Neural cell (in vitro differentiated cells): Measurements from ENCODE around the gene TCF4. TPM values are rescaled to one million over a fixed set of nuclear protein-coding genes. Genes with fewer than 3 reads are reported as not detected.

Experiments
- H2AFZ ChIP-seq: fragments of 200-600, 300-800 bp; sonication (generic), shearing (Covaris generic); 2 replicates; pipeline ENCODE4 v1.6.0; 2014; ENCODE audit warnings: low read depth, mild to moderate bottlenecking, antibody characterized with exemption, low read length, moderate library complexity
- H3F3A ChIP-seq: fragments of 200-600 bp; shearing (Covaris generic); 2 replicates; pipeline ENCODE4 v1.6.1; 2016; ENCODE audit warnings: mild to moderate bottlenecking, moderate library complexity, mixed read lengths, antibody characterized with exemption, low read length; ENCODE audit not compliant: insufficient read depth, poor library complexity, severe bottlenecking
- H3K27ac ChIP-seq: fragments of 200-600, 300-800 bp; sonication (generic), shearing (Covaris generic); 2 replicates; pipeline ENCODE4 v1.5.1; 2014; ENCODE audit warnings: mild to moderate bottlenecking, low read length, moderate library complexity
- H3K27me3 ChIP-seq: fragments of 300-800, 200-600 bp; sonication (generic), shearing (Covaris generic); 2 replicates; pipeline ENCODE4 v1.6.0; 2014; ENCODE audit warnings: mild to moderate bottlenecking, low read depth, low read length, moderate library complexity; ENCODE audit not compliant: insufficient read depth
- H3K36me3 ChIP-seq: fragments of 300-800, 200-600 bp; sonication (generic), shearing (Covaris generic); 2 replicates; pipeline ENCODE4 v1.5.1; 2014; ENCODE audit warnings: mild to moderate bottlenecking, antibody characterized with exemption, low read length, moderate library complexity; ENCODE audit not compliant: insufficient read depth
- H3K4me2 ChIP-seq: fragments of 300-800, 200-600 bp; sonication (generic), shearing (Covaris generic); 2 replicates; pipeline ENCODE4 v1.6.0; 2014; ENCODE audit warnings: mild to moderate bottlenecking, low read length
- H3K4me3 ChIP-seq: fragments of 300-800, 200-600 bp; sonication (generic), shearing (Covaris generic); 2 replicates; pipeline ENCODE4 v1.5.1; 2014; ENCODE audit warnings: mild to moderate bottlenecking, low read length, moderate library complexity
- H3K79me2 ChIP-seq: fragments of 200-600 bp; shearing (Covaris generic); replicated peaks from 2 replicates; pipeline ENCODE4 v1.6.0; 2014; ENCODE audit warnings: mild to moderate bottlenecking, low read length, moderate library complexity; ENCODE audit not compliant: insufficient read depth
- H3K9ac ChIP-seq: fragments of 300-800, 200-600 bp; sonication (generic), shearing (Covaris generic); 2 replicates; pipeline ENCODE4 v1.6.1; 2016; ENCODE audit warnings: mild to moderate bottlenecking, low read length, mixed read lengths
- H3K9me2 ChIP-seq: fragments of 200-600 bp; shearing (Covaris generic); 2 replicates; pipeline ENCODE4 v1.6.1; 2016; ENCODE audit warnings: mild to moderate bottlenecking, low read length, mixed read lengths; ENCODE audit not compliant: insufficient read depth
- H3K9me3 ChIP-seq: fragments of 200-600, 300-800 bp; sonication (generic), shearing (Covaris generic); 2 replicates; pipeline ENCODE4 v1.6.1; 2016; ENCODE audit warnings: mild to moderate bottlenecking, mixed run types, low read length, moderate library complexity, mixed read lengths
- H4K20me1 ChIP-seq: fragments of 200-600 bp; shearing (Covaris generic); 2 replicates; pipeline ENCODE4 v1.6.1; 2016; ENCODE audit warnings: mild to moderate bottlenecking, mixed run types; ENCODE audit not compliant: insufficient read depth
- EP300 ChIP-seq: fragments of 450-650 bp; conservative IDR thresholded peaks from 2 replicates; pipeline ENCODE4 v1.6.1; 2014; ENCODE audit warnings: antibody characterized with exemption, mild to moderate bottlenecking, moderate library complexity; ENCODE audit not compliant: poor library complexity, severe bottlenecking
- EZH2 ChIP-seq: fragments of 200-600, 300-800 bp; shearing (Covaris generic), sonication (generic); IDR thresholded peaks from 2 replicates; pipeline ENCODE4 v1.6.1; 2014; ENCODE audit warnings: antibody characterized with exemption, low read length, borderline replicate concordance, mild to moderate bottlenecking; ENCODE audit not compliant: insufficient read depth, poor library complexity, severe bottlenecking
- MXI1 ChIP-seq: fragments of 450-650 bp; conservative IDR thresholded peaks from 2 replicates; pipeline ENCODE4 v1.6.1; 2014; ENCODE audit warnings: antibody characterized with exemption, mild to moderate bottlenecking; ENCODE audit not compliant: poor library complexity, severe bottlenecking
- POLR2AphosphoS5 ChIP-seq: IDR thresholded peaks from 2 replicates; pipeline ENCODE4 v1.6.1; 2012
- RAD21 ChIP-seq: fragments of 450-650 bp; conservative IDR thresholded peaks from 2 replicates; pipeline ENCODE4 v1.6.1; 2014; ENCODE audit warnings: antibody characterized with exemption, mild to moderate bottlenecking, moderate library complexity
- SMC3 ChIP-seq: fragments of 450-650 bp; conservative IDR thresholded peaks from 2 replicates; pipeline ENCODE4 v1.6.1; 2014; ENCODE audit warnings: antibody characterized with exemption, mild to moderate bottlenecking, moderate library complexity; ENCODE audit not compliant: poor library complexity
- TAF1 ChIP-seq: IDR thresholded peaks from 2 replicates; pipeline ENCODE4 v1.6.1; 2012; ENCODE audit warnings: low read depth
- polyA plus RNA-seq: library from polyadenylated mRNA; depleted of rRNA; stranded (reverse); fragments of >200 nt; gene quantifications from 2 replicates; pipeline ENCODE4 v1.2.3, GENCODE V29; 2014
- TF ChIP-seq, protein P1 (sequence below): fragments of 450-650 bp; IDR thresholded peaks from 2 replicates; pipeline ENCODE4 v1.5.1; 2014; ENCODE audit warnings: antibody characterized with exemption, mild to moderate bottlenecking, moderate library complexity; ENCODE audit not compliant: poor library complexity, severe bottlenecking
- TF ChIP-seq, protein P2 (sequence below): IDR thresholded peaks from 2 replicates; pipeline ENCODE4 v1.6.1; 2012; ENCODE audit warnings: borderline replicate concordance

The TCF4 gene
- polyA plus RNA-seq, 1 donor from 2014 or later, result 7.0 TPM

DNA sequence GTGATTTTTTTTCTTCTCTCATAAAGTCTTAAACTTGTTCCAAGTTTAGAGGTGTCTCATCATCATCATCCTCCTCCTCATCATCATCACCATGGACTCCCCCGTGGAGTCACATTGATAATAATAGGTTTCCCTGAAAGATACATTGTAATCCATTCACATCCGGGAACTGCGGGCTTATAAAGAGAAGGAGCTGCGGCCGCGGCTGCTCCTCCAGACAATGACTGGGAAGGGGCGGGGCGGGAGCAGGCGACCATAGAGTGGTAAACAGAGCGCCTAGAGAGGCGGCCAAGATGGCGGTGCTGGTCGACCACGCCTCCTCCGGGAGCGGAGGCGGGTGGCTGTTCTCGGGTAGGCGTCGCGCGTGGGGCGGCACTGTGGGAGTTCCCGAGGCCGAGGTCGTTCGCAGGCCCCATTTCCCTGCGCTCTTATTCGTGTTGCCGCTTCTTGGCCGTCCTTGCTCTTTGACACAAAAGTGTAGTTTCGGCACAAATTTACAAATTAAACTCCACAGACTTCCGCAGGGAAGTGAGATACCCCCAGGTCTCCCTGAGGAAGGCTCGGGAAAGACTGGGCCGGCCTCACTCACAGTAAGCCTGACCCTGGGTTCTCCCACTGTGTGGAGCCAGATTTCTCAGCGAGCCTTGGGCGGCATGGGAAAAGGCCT, 1.8 kb upstream of the TCF4 start:
- H3K9ac ChIP-seq, result peak overlapping the region; percentile 64
- peak; percentile 65 for TF ChIP-seq SMC3
- TF ChIP-seq EP300, result peak; percentile 55
- peak; percentile 75 for TF ChIP-seq TAF1
- no peak for TF ChIP-seq EZH2
- TF ChIP-seq RAD21, result no peak
- TF ChIP-seq MXI1, result peak; percentile 55
- TF ChIP-seq POLR2AphosphoS5, result peak; percentile 70
- TF ChIP-seq, protein P1, sequence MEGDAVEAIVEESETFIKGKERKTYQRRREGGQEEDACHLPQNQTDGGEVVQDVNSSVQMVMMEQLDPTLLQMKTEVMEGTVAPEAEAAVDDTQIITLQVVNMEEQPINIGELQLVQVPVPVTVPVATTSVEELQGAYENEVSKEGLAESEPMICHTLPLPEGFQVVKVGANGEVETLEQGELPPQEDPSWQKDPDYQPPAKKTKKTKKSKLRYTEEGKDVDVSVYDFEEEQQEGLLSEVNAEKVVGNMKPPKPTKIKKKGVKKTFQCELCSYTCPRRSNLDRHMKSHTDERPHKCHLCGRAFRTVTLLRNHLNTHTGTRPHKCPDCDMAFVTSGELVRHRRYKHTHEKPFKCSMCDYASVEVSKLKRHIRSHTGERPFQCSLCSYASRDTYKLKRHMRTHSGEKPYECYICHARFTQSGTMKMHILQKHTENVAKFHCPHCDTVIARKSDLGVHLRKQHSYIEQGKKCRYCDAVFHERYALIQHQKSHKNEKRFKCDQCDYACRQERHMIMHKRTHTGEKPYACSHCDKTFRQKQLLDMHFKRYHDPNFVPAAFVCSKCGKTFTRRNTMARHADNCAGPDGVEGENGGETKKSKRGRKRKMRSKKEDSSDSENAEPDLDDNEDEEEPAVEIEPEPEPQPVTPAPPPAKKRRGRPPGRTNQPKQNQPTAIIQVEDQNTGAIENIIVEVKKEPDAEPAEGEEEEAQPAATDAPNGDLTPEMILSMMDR, result peak; percentile 54
- TF ChIP-seq, protein P2, sequence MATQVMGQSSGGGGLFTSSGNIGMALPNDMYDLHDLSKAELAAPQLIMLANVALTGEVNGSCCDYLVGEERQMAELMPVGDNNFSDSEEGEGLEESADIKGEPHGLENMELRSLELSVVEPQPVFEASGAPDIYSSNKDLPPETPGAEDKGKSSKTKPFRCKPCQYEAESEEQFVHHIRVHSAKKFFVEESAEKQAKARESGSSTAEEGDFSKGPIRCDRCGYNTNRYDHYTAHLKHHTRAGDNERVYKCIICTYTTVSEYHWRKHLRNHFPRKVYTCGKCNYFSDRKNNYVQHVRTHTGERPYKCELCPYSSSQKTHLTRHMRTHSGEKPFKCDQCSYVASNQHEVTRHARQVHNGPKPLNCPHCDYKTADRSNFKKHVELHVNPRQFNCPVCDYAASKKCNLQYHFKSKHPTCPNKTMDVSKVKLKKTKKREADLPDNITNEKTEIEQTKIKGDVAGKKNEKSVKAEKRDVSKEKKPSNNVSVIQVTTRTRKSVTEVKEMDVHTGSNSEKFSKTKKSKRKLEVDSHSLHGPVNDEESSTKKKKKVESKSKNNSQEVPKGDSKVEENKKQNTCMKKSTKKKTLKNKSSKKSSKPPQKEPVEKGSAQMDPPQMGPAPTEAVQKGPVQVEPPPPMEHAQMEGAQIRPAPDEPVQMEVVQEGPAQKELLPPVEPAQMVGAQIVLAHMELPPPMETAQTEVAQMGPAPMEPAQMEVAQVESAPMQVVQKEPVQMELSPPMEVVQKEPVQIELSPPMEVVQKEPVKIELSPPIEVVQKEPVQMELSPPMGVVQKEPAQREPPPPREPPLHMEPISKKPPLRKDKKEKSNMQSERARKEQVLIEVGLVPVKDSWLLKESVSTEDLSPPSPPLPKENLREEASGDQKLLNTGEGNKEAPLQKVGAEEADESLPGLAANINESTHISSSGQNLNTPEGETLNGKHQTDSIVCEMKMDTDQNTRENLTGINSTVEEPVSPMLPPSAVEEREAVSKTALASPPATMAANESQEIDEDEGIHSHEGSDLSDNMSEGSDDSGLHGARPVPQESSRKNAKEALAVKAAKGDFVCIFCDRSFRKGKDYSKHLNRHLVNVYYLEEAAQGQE, result peak; percentile 84
- H2AFZ ChIP-seq, result peak overlapping the region; percentile 95
- no peaks in the 10 kb centered on the region for H4K20me1 ChIP-seq
- H3K27ac ChIP-seq, result peak overlapping the region; percentile 49
- H3F3A ChIP-seq, result no peaks in the 10 kb centered on the region
- H3K4me3 ChIP-seq, result peak overlapping the region; percentile 68
- H3K27me3 ChIP-seq, result no peaks in the 10 kb centered on the region
- no peaks in the 10 kb centered on the region for H3K36me3 ChIP-seq
- peak overlapping the region; percentile 91 for H3K4me2 ChIP-seq
- no peaks in the 10 kb centered on the region for H3K9me2 ChIP-seq
- H3K9me3 ChIP-seq, result no peaks in the 10 kb centered on the region
- peaks cover 18% of the 10 kb centered on the region for H3K79me2 ChIP-seq

DNA sequence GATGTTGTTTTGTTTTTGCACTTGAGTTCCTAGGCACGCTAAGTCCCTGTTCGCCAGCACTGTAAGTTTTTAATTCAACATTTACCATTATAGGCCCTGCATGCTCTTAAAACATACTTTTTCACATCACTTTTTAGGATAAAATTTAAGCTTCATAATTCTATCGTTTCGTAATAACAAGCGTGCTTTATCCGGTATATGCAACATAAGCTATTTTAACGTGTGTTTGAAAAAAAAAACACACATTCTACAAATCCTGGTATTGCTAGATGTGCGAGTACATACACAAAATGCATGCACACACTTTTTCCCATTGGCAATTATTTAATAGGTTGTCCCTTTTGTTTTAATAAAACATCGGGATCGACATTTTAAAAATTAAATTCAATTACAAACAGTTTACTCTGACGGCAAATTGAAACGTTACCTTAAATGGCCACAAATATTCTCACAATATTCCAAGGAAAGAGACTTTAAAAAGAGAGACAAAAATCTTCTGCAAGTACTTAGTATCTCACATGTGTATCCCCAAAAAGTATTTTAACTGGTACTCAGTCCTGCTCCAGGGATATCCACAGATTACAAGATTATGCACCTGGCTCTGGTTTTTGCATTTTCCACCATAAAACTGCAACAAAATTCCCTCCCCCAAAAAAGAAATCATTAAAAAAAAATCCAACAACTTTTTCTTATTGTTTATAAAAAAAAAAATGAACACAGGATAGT, 1.0 kb upstream of the TCF4 start:
- H3K9me3 ChIP-seq, result no peaks in the 10 kb centered on the region
- H2AFZ ChIP-seq, result no peak overlapping the region
- peak overlapping the region; percentile 68 for H3K4me3 ChIP-seq
- no peaks in the 10 kb centered on the region for H4K20me1 ChIP-seq
- no peaks in the 10 kb centered on the region for H3K27me3 ChIP-seq
- H3K27ac ChIP-seq, result no peak overlapping the region
- no peaks in the 10 kb centered on the region for H3F3A ChIP-seq
- H3K36me3 ChIP-seq, result no peaks in the 10 kb centered on the region
- peaks cover 26% of the 10 kb centered on the region for H3K79me2 ChIP-seq
- H3K4me2 ChIP-seq, result peak overlapping the region; percentile 78
- TF ChIP-seq EP300, result no peak
- TF ChIP-seq MXI1, result peak; percentile 14
- peak overlapping the region; percentile 64 for H3K9ac ChIP-seq
- H3K9me2 ChIP-seq, result no peaks in the 10 kb centered on the region
